IMR-90 (cell line): ENCODE data around the gene MAG. TPM values are rescaled to one million over a fixed set of nuclear protein-coding genes. Genes with fewer than 3 reads are reported as not detected.
A peak's percentile ranks its signal among the peaks of the same experiment; 100 is the strongest.

ENCODE experiments used
- ATAC-seq: fragments of 200-7000 bp; cut with Tn5 transposase; 2 replicates; pipeline ENCODE4 v1.9.1; 2020; ENCODE audit warnings: low read depth, mild to moderate bottlenecking, moderate library complexity
- BruUV-seq: library from RNA; stranded (reverse); fragments of 400-500 nt; replicated peaks from 2 replicates; lab custom pipeline; 2021; lab: Mats Ljungman, UMichigan
- CTCF ChIA-PET: fragments of 300-600 bp; formaldehyde crosslinking; extraction: SDS; loops from one replicate; lab custom pipeline; 2021; ENCODE audit warnings: antibody characterized with exemption; lab: Yijun Ruan, JAX
- POLR2A ChIA-PET: fragments of 300-600 bp; sonication (Branson Sonifier 250); formaldehyde crosslinking; loops from one replicate; lab custom pipeline; 2022; ENCODE audit warnings: antibody characterized with exemption; ENCODE audit not compliant: unreplicated experiment; lab: Charles Lee
- DNase-seq: peaks from one replicate; pipeline ENCODE4 v3.0.0; 2013
- H2AFZ ChIP-seq: replicated peaks from 2 replicates; pipeline ENCODE3; 2013; ENCODE audit warnings: low read length, mild to moderate bottlenecking; ENCODE audit not compliant: poor library complexity
- H2AK5ac ChIP-seq: 2 replicates; pipeline ENCODE4 v1.6.1; 2013; ENCODE audit warnings: low read depth, low read length, inconsistent platforms
- H2AK9ac ChIP-seq: replicated peaks from 2 replicates; pipeline ENCODE3; 2013; ENCODE audit warnings: mild to moderate bottlenecking, low read depth, low read length, moderate library complexity; ENCODE audit not compliant: poor library complexity
- H2BK120ac ChIP-seq: 2 replicates; pipeline ENCODE4 v1.6.1; 2013; ENCODE audit warnings: low read depth, low read length, inconsistent platforms
- H2BK15ac ChIP-seq: 3 replicates; pipeline ENCODE4 v1.6.1; 2013; ENCODE audit warnings: low read depth, low read length, inconsistent platforms
- H2BK20ac ChIP-seq: 2 replicates; pipeline ENCODE4 v1.6.1; 2013; ENCODE audit warnings: low read depth, mild to moderate bottlenecking, inconsistent platforms, low read length, moderate library complexity
- H2BK5ac ChIP-seq: 2 replicates; pipeline ENCODE4 v1.6.1; 2013; ENCODE audit warnings: mild to moderate bottlenecking, low read depth, low read length, inconsistent platforms; ENCODE audit not compliant: poor library complexity, severe bottlenecking
- H3K14ac ChIP-seq: replicated peaks from 2 replicates; pipeline ENCODE4 v1.6.1; 2013; ENCODE audit warnings: low read depth, low read length, inconsistent platforms
- H3K18ac ChIP-seq: 2 replicates; pipeline ENCODE4 v1.6.1; 2013; ENCODE audit warnings: low read depth, low read length, control low read depth
- H3K23ac ChIP-seq: 2 replicates; pipeline ENCODE4 v1.6.1; 2013; ENCODE audit warnings: low read depth, low read length, inconsistent platforms
- H3K27ac ChIP-seq: 2 replicates; pipeline ENCODE4 v1.5.1; 2013; ENCODE audit warnings: mild to moderate bottlenecking, control low read depth, low read length; ENCODE audit not compliant: insufficient read depth
- H3K27me3 ChIP-seq: 2 replicates; pipeline ENCODE4 v1.6.1; 2013; ENCODE audit warnings: low read length; ENCODE audit not compliant: control insufficient read depth, insufficient read depth
- H3K36me3 ChIP-seq: 2 replicates; pipeline ENCODE4 v1.6.1; 2013; ENCODE audit warnings: low read length, mixed read lengths; ENCODE audit not compliant: control insufficient read depth, insufficient read depth
- H3K4ac ChIP-seq: 2 replicates; pipeline ENCODE4 v1.6.1; 2013; ENCODE audit warnings: low read depth, low read length, inconsistent platforms
- H3K4me1 ChIP-seq: 2 replicates; pipeline ENCODE4 v1.6.1; 2013; ENCODE audit warnings: low read length, mixed read lengths; ENCODE audit not compliant: control insufficient read depth, insufficient read depth
- H3K4me2 ChIP-seq: 2 replicates; pipeline ENCODE4 v1.6.1; 2013; ENCODE audit warnings: low read depth, mild to moderate bottlenecking, control low read depth, low read length, moderate library complexity
- H3K4me3 ChIP-seq: 2 replicates; pipeline ENCODE4 v1.5.1; 2013; ENCODE audit warnings: low read depth, mild to moderate bottlenecking, control low read depth, low read length, moderate library complexity; ENCODE audit not compliant: insufficient read depth
- H3K56ac ChIP-seq: 2 replicates; pipeline ENCODE4 v1.6.1; 2013; ENCODE audit warnings: low read length, inconsistent platforms; ENCODE audit not compliant: insufficient read depth; ENCODE audit errors: extremely low read depth
- H3K79me1 ChIP-seq, 2 experiments: 2 replicates each; pipeline ENCODE4 v1.6.1; 2013; ENCODE audit warnings: low read length in 2 of 2, inconsistent platforms in 1 of 2, low read depth in 1 of 2
- H3K9ac ChIP-seq: 2 replicates; pipeline ENCODE4 v1.6.1; 2013; ENCODE audit warnings: low read depth, low read length, control low read depth
- H3K9me1 ChIP-seq: 2 replicates; pipeline ENCODE4 v1.6.1; 2013; ENCODE audit warnings: low read length, inconsistent platforms; ENCODE audit not compliant: insufficient read depth
- H3K9me3 ChIP-seq: 2 replicates; pipeline ENCODE4 v1.6.1; 2013; ENCODE audit warnings: low read length; ENCODE audit not compliant: control insufficient read depth, insufficient read depth
- H4K20me1 ChIP-seq: 2 replicates; pipeline ENCODE4 v1.6.1; 2013; ENCODE audit warnings: low read length, inconsistent platforms; ENCODE audit not compliant: insufficient read depth
- H4K5ac ChIP-seq: 2 replicates; pipeline ENCODE4 v1.6.1; 2013; ENCODE audit warnings: mild to moderate bottlenecking, low read depth, low read length, control low read depth
- H4K8ac ChIP-seq, 2 experiments: 2 replicates each; pipeline ENCODE4 v1.6.1; 2013; ENCODE audit warnings: low read depth in 2 of 2, low read length in 2 of 2, control low read depth in 1 of 2, inconsistent platforms in 1 of 2
- H4K91ac ChIP-seq: 2 replicates; pipeline ENCODE4 v1.6.1; 2013; ENCODE audit warnings: low read depth, low read length, inconsistent platforms; ENCODE audit not compliant: insufficient read depth
- BHLHE40 ChIP-seq: fragments of 150-350 bp; IDR thresholded peaks from 2 replicates; pipeline ENCODE4 v1.6.1; 2016; ENCODE audit warnings: mild to moderate bottlenecking, low read depth, low read length
- CEBPB ChIP-seq: IDR thresholded peaks from 2 replicates; pipeline ENCODE4 v1.6.1; 2012; ENCODE audit warnings: low read depth, low read length, improper control_type of control experiment
- CHD1 ChIP-seq: IDR thresholded peaks from 2 replicates; pipeline ENCODE4 v1.6.1; 2012; ENCODE audit warnings: low read depth, low read length, improper control_type of control experiment
- ELK1 ChIP-seq: fragments of 150-350 bp; IDR thresholded peaks from 2 replicates; pipeline ENCODE4 v1.6.1; 2016; ENCODE audit warnings: low read depth, mild to moderate bottlenecking, low read length, moderate library complexity, borderline replicate concordance
- FOS ChIP-seq: fragments of 150-350 bp; IDR thresholded peaks from 2 replicates; pipeline ENCODE4 v1.6.1; 2016; ENCODE audit warnings: low read depth, low read length
- MAZ ChIP-seq: IDR thresholded peaks from 2 replicates; pipeline ENCODE4 v1.6.1; 2012; ENCODE audit warnings: low read depth, mild to moderate bottlenecking, low read length, improper control_type of control experiment, moderate library complexity, borderline replicate concordance
- POLR2A ChIP-seq: IDR thresholded peaks from 2 replicates; pipeline ENCODE4 v1.6.1; 2012; ENCODE audit warnings: mild to moderate bottlenecking, low read depth, low read length
- WGBS, 2 experiments: methylation state at CpG; one replicate each; pipeline versions ENCODE4 v1.1.5 to v1.1.7; 2013; ENCODE audit warnings: missing lambda C conversion rate in 2 of 2; ENCODE audit not compliant: insufficient read length in 1 of 2; ENCODE audit errors: extremely low coverage in 2 of 2; 5-methylcytosine and 5-hydroxymethylcytosine counted together
- dilution Hi-C: fragments of 300-500 bp; cut with HindIII; formaldehyde crosslinking; loops from one replicate; pipeline ENCODE4 v1.14.3; 2018; ENCODE audit warnings: low sequenced_read_pairs; ENCODE audit not compliant: unreplicated experiment
- in situ Hi-C: fragments of 300-500 bp; cut with MboI; formaldehyde crosslinking; loops from 3 replicates; pipeline ENCODE4 v1.14.3; 2019; ENCODE audit warnings: low sequenced_read_pairs, inconsistent platforms, mixed read lengths
- intact Hi-C: fragments of 100-400 bp; cut with micrococcal nuclease; formaldehyde crosslinking; loops from 2 replicates; pipeline ENCODE4 v1.10.0; 2022
- polyA plus RNA-seq, 3 experiments: library from polyadenylated mRNA; depleted of rRNA; stranded (reverse); fragments of >200 nt; gene quantifications; 2 replicates each; pipeline ENCODE4 v1.2.3, GENCODE V29; 2012; ENCODE audit warnings: low replicate concordance in 1 of 3
- total RNA-seq: library from RNA; depleted of rRNA; stranded (reverse); fragments of >200 nt; gene quantifications from 2 replicates; pipeline ENCODE4 v1.2.3, GENCODE V29; 2012

Gene MAG
- total and polyA plus RNA-seq, 2 of the 4 experiments (the other 2 are of a cell fraction): not detected

- ChIA-PET POLR2A (no interaction called here), CTCF (no interaction called here)
- no peak overlapping the region for H2BK120ac ChIP-seq
- H2AK5ac ChIP-seq: no peak overlapping the region
- WGBS, 2 experiments: no CpG with 5 or more reads among the region's 7 CpGs
- no peak overlapping the region for H4K5ac ChIP-seq
- dilution Hi-C loops: no loop called here
- 0 out of 2 replicates have a peak, but pooled peaks cover 2% of the 10 kb centered on the region for H3K27me3 ChIP-seq
- H3K4me1 ChIP-seq: peaks cover 7% of the 10 kb centered on the region
- no peak overlapping the region for H2BK5ac ChIP-seq
- no peaks in the 10 kb centered on the region for H3K36me3 ChIP-seq
- peaks cover 5 to 19% of the 10 kb centered on the region in 2 experiments; a peak in 2 of 4 replicates for H3K79me1 ChIP-seq
- H3K4me3 ChIP-seq: no peak overlapping the region
- no peak overlapping the region for H3K4ac ChIP-seq
- in situ Hi-C loops: no loop called here
- H3K4me2 ChIP-seq: no peak overlapping the region
- intact Hi-C loops: loop anchor here (5.0 kb wide), 1 partner anchor 122 kb away; the partner anchor contains the start of gene FXYD7
- no peaks in the 10 kb centered on the region for H3K9me3 ChIP-seq
- TF ChIP-seq FOS (no peak), ELK1 (no peak), BHLHE40 (no peak), POLR2A (no peak), CHD1 (no peak), MAZ (no peak), CEBPB (no peak)
- H3K14ac ChIP-seq: no peak overlapping the region
- no peak overlapping the region for H2BK20ac ChIP-seq
- H4K91ac ChIP-seq: no peak overlapping the region
- no peak overlapping the region for H3K9ac ChIP-seq
- H3K56ac ChIP-seq: no peak overlapping the region; the same call in 1 of the 2 replicates
- peaks cover 8% of the 10 kb centered on the region for H3K9me1 ChIP-seq
- no TSS peak for BruUV-seq
- peak overlapping the region; percentile 13 for H2AFZ ChIP-seq
- no peak overlapping the region for H3K27ac ChIP-seq
- ATAC-seq (no peak), DNase-seq (no peak)
- no peaks in the 10 kb centered on the region for H4K20me1 ChIP-seq
- peak overlapping the region; percentile 44 for H2AK9ac ChIP-seq
- no peak overlapping the region for H4K8ac ChIP-seq
- peak overlapping the region; percentile 48; the same call in 1 of the 2 replicates for H3K23ac ChIP-seq
- H3K18ac ChIP-seq: no peak overlapping the region
- H2BK15ac ChIP-seq: no peak overlapping the region
Measured at GRCh38 chr19:35264268-35265125, 27.5 kb upstream of the MAG start.
